ENCODE results near the gene AGT. TPM values are rescaled to one million over a fixed set of nuclear protein-coding genes. Genes with fewer than 3 reads are reported as not detected.

The AGT gene
- total RNA-seq, 2 donors from 2014 or later: 4.1 to 5.3 TPM

GRCh38 chr1:230682882-230683610 is 30.9 kb downstream of the AGT start:
- DNase-seq: no peak
- H3K4me3 ChIP-seq: no peak overlapping the region
- no peak overlapping the region for H3K9ac ChIP-seq (ENCODE audit: low read depth in 2 of 2, low read length in 2 of 2)
- no peak overlapping the region for H3K27ac ChIP-seq
- peaks cover 16% of the 10 kb centered on the region for H3K36me3 ChIP-seq
- no peak for TF ChIP-seq CTCF (IDR thresholded peaks at IDR 0.05)
- H3K27me3 ChIP-seq: no peaks in the 10 kb centered on the region
- no peaks in the 10 kb centered on the region for H3K4me1 ChIP-seq
- H3K9me3 ChIP-seq: no peaks in the 10 kb centered on the region
- intact Hi-C loops (cut with DNase I): no loop called here

GRCh38 chr1:230682274-230682673 is 31.6 kb downstream of the AGT start:
- no peaks in the 10 kb centered on the region for H3K9me3 ChIP-seq
- peaks cover 14% of the 10 kb centered on the region for H3K36me3 ChIP-seq
- H3K27ac ChIP-seq: no peak overlapping the region
- no peaks in the 10 kb centered on the region for H3K27me3 ChIP-seq
- no peak for DNase-seq
- intact Hi-C loops (cut with DNase I): no loop called here
- H3K4me1 ChIP-seq: no peaks in the 10 kb centered on the region
- no peak overlapping the region for H3K4me3 ChIP-seq
- TF ChIP-seq CTCF (IDR thresholded peaks at IDR 0.05): no peak
- no peak overlapping the region for H3K9ac ChIP-seq (ENCODE audit: low read depth in 2 of 2, low read length in 2 of 2)

GRCh38 chr1:230681599-230681998 is 32.3 kb downstream of the AGT start:
- DNase-seq: no peak
- Histone ChIP-seq H3K4me3 (no peak overlapping the region), H3K4me1 (no peaks in the 10 kb centered on the region), H3K9me3 (no peaks in the 10 kb centered on the region), H3K9ac (ENCODE audit: low read depth in 2 of 2, low read length in 2 of 2) (no peak overlapping the region), H3K36me3 (peaks cover 14% of the 10 kb centered on the region), H3K27ac (no peak overlapping the region), H3K27me3 (no peaks in the 10 kb centered on the region)
- TF ChIP-seq CTCF (IDR thresholded peaks at IDR 0.05): no peak
- intact Hi-C loops (cut with DNase I): no loop called here

GRCh38 chr1:230680300-230681025 is 33.5 kb downstream of the AGT start:
- H3K27me3 ChIP-seq: no peaks in the 10 kb centered on the region
- no peak overlapping the region for H3K9ac ChIP-seq (ENCODE audit: low read depth in 2 of 2, low read length in 2 of 2)
- no peaks in the 10 kb centered on the region for H3K9me3 ChIP-seq
- intact Hi-C loops (cut with DNase I): no loop called here
- peaks cover 14% of the 10 kb centered on the region for H3K36me3 ChIP-seq
- H3K4me3 ChIP-seq: no peak overlapping the region
- no peaks in the 10 kb centered on the region for H3K4me1 ChIP-seq
- no peak overlapping the region for H3K27ac ChIP-seq
- no peak for DNase-seq
- TF ChIP-seq CTCF (IDR thresholded peaks at IDR 0.05): no peak

GRCh38 chr1:230679825-230680224 is 34.1 kb downstream of the AGT start:
- H3K4me3 ChIP-seq: no peak overlapping the region
- no peaks in the 10 kb centered on the region for H3K27me3 ChIP-seq
- H3K36me3 ChIP-seq: peaks cover 9% of the 10 kb centered on the region
- H3K27ac ChIP-seq: no peak overlapping the region
- TF ChIP-seq CTCF (IDR thresholded peaks at IDR 0.05): no peak
- intact Hi-C loops (cut with DNase I): no loop called here
- no peaks in the 10 kb centered on the region for H3K9me3 ChIP-seq
- no peak for DNase-seq
- no peaks in the 10 kb centered on the region for H3K4me1 ChIP-seq
- no peak overlapping the region for H3K9ac ChIP-seq (ENCODE audit: low read depth in 2 of 2, low read length in 2 of 2)
